GM10266 (cell line): ENCODE results near the gene HSBP1L1.
"Not testable (repeated sequence)": the region's sequence is repeated elsewhere in the genome, so short reads cannot be mapped to it uniquely, and the experiment has no call there.

ENCODE experiments used
- DNase-seq: peaks from one replicate; pipeline ENCODE4 v3.0.0; 2012; ENCODE audit errors: extremely low spot score
- TF ChIP-seq, protein P1 (sequence below): IDR thresholded peaks from 2 replicates; pipeline ENCODE4 v1.5.1; 2012; ENCODE audit warnings: mild to moderate bottlenecking, low read depth; ENCODE audit not compliant: control insufficient read depth, insufficient read depth; ENCODE audit errors: missing control alignments

The HSBP1L1 gene

DNA sequence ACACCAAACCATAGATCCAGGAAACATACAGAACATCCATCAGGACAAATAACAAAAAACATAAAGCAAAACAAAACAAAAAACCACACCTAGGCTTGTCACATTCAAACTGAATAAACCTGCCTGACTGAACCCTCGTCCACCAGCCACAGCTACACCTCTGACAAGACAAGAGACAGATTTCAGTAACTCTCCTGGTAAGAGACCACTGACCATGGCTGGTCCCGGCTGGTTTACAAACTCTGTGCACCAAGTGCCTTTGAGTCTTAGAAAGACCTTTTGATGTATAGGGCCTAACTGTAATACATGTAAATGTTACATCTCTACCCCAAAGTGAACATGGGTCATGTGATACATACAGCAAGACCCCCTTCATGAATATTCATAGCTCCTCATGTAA lies 8.2 kb upstream of the HSBP1L1 start:
- no peak for DNase-seq
- TF ChIP-seq, protein P1, sequence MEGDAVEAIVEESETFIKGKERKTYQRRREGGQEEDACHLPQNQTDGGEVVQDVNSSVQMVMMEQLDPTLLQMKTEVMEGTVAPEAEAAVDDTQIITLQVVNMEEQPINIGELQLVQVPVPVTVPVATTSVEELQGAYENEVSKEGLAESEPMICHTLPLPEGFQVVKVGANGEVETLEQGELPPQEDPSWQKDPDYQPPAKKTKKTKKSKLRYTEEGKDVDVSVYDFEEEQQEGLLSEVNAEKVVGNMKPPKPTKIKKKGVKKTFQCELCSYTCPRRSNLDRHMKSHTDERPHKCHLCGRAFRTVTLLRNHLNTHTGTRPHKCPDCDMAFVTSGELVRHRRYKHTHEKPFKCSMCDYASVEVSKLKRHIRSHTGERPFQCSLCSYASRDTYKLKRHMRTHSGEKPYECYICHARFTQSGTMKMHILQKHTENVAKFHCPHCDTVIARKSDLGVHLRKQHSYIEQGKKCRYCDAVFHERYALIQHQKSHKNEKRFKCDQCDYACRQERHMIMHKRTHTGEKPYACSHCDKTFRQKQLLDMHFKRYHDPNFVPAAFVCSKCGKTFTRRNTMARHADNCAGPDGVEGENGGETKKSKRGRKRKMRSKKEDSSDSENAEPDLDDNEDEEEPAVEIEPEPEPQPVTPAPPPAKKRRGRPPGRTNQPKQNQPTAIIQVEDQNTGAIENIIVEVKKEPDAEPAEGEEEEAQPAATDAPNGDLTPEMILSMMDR = no peak

DNA sequence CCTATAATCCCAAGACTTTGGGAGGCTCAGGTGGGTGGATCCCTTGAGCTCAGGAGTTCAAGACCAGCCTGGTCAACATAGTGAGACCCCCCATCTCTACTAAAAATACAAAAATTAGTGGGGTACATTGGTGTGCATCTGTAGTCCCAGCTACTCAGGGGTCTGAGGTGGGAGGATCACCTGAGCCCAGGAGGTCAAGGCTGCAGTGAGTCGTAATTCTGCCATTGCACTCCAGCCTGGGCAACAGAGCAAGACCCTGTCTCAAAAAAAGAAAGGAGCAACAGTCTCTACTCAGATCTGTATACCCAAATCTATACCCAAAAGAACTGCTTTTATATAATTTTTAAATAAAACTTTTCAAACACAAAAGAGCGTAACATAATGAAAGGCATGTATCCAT lies 5.5 kb upstream of the HSBP1L1 start:
- TF ChIP-seq, protein P1 = no peak
- no peak for DNase-seq

DNA sequence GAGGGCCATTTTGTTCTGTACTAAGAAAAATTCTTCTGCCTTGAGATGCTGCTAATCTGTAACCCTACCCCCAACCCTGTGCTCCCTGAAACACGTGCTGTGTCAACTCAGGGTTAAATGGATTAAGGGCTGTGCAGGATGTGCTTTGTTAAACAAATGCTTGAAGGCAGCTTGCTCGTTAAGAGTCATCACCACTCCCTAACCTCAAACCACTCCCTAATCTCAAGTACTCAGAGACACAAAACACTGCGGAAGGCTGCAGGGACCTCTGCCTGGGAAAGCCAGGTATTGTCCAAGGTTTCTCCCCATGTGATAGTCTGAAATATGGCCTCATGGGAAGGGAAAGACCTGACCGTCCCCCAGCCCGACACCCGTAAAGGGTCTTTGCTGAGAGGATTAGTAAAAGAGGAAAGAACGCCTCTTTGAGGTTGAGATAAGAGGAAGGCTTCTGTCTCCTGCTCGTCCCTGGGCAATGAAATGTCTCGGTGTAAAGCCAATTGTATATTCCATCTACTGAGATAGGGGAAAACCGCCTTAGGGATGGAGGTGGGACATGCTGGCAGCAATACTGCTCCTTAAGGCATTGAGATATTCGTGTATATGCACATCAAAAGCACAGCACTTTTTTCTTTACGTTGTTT lies 4.2 kb upstream of the HSBP1L1 start:
- DNase-seq = not testable (repeated sequence)

DNA sequence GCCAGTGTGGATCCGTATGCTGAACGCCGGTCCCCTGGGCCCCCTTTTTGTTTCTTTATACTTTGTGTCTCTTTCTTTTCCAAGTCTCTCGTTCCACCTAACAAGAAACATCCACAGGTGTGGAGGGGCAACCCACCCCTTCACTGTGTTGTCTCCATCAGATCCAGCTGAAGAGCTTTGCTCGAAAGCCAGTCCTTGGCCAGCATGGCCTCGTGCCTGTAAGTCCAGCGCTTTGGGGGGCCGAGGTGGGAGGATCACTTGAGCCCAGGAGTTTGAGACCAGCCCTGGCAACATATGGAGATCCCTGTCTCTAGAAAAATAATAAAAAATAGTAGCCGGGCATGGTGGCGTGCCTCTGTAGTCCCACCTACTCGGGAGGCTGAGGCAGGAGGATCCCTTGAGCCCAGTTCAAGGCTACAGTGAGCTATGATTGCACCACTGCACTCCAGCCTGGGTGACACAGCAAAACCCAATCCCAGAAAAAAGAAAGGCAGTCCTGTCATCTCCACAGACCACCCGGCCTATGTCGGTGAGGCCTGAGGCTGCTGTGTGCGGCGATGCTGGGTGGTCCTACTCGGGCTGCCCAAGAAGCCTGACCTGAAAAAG lies 3.4 kb upstream of the HSBP1L1 start:
- TF ChIP-seq, protein P1 = no peak

DNA sequence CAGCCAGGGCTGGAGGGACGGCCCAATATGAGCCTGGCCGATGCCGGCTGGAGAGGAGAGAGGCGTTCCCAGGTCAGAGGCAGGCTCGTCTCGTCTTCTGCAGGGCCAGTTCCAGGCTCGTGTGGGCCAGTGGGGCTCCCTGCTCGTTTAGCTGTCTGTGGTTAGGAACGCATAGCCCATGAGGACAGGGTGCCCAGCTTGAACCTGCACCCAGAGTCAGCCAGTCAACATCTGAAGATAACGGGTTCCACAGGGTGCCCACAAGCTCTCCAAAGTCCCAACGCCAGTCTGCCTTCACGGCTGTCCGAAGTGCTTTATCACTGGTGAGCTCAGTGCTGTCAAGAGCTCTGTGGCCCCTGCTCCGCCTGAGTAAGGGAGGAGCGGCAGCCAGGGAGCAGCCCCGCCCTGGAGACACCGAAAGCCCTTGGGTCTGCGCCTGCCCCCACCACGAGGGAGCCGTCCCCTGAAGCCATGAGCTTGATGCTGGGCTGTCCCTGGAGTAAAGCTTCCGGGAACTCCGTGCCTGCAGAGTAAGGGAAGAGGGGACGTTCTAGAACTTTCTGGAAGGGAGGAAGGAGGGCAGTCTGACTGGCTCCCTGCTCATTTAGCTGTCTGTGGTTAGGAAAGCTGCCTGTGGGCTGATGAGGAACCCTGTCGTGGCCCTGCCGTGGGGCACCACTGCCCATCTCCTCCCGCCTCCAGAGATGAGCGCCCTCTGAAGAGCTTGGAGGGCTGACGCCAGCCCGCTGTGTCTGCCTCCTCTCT lies 2.7 kb upstream of the HSBP1L1 start:
- TF ChIP-seq, protein P1 = no peak
- no peak for DNase-seq

More for the DNA sequence above, 3.4 kb upstream of the HSBP1L1 start:
- no peak for DNase-seq

DNA sequence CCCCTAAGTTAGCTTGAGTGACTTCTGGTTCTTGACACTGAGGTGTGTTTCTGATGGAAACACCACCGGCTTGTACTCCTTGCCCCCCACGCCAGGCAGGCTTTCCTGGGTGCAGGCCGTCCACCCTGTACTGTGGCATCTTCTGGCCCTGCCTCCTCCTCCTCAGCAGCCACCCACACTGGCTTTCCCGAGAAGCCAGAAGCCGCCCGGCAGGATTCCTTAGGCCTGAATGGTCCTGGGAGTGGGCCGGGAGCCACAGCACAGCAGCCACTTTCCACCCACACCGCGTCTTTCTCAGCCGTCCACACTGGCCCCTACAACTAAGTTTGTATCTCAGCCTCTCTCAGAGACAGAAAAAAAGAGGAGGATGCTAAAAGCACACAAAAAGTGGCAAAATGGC lies 2.1 kb upstream of the HSBP1L1 start:
- TF ChIP-seq, protein P1 = no peak
- DNase-seq = no peak

DNA sequence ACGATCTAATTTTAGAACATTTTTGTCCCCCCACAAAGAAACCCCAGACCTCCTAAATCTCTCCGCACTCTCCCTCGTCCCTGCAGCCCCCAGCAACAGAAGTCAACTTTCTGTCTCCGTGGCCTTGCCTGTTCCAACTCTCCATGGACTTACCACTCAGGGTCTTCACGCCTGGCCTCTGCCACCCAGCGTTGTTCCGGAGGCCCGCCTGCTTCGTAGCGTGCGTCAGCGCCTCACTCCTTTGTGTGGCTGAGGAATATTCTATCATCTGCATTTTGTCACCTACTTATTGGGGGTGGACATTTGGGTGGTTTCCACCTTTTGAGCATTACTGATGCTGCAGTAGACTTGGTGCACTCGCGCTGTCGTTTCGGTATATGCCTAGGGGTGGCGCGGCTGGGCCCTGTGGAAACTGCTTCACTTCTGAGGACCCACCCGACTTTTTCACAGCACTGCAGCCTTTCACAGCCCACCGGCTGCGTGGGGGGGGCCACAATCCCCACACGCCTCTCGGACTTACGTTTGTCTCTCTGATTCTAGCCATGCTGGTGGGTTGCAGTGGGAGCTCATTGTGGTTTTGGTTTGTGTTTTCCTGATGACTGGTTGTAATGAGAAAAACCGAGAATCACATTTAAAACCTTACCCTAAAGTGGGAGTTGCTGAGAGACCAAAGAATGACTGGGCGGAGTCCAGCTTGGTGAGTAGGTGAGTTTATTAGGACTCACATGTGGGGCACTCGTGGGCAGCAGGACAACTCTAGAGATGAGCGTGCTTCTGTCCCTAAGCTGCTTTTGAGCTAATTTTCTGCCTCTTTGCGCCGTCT lies 1.4 kb upstream of the HSBP1L1 start:
- DNase-seq = peak; percentile 83
- TF ChIP-seq, protein P1 = peak; percentile 60
